Stomach (tissue), 9 donors: ENCODE results near the gene IL1RAPL2. TPM values are rescaled to one million over a fixed set of nuclear protein-coding genes. Genes with fewer than 3 reads are reported as not detected.
A peak's percentile ranks its signal among the peaks of the same experiment; 100 is the strongest.

Experiments used
- DNase-seq, 2 donors: peaks; one replicate each; pipeline versions ENCODE4 v3.0.0 to v3.0.0-alpha.2; 2013 to 2019
- H3K27ac ChIP-seq, 5 donors: fragments of 200-600 bp in 4 of 5; sonication (generic) in 4 of 5; one replicate each; pipeline ENCODE4 v1.5.1; 2013 to 2019; ENCODE audit warnings: mild to moderate bottlenecking in 1 of 5, moderate library complexity in 1 of 5
- H3K27me3 ChIP-seq, 3 donors: fragments of 200-600 bp; sonication (generic); one replicate each; pipeline ENCODE4 v1.5.1; 2017 to 2019; ENCODE audit warnings: mixed run types in 1 of 3
- H3K36me3 ChIP-seq, 4 donors: fragments of 200-600 bp; sonication (generic); 1 replicate in 3 of 4; 2 replicates in 1 of 4; pipeline ENCODE4 v1.5.1; 2016 to 2019
- H3K4me1 ChIP-seq, 4 donors: fragments of 200-600 bp; sonication (generic); one replicate each; pipeline ENCODE4 v1.5.1; 2016 to 2019
- H3K4me3 ChIP-seq, 4 donors: fragments of 200-600 bp; sonication (generic) in 3 of 4; one replicate each; pipeline ENCODE4 v1.5.1; 2016 to 2019; ENCODE audit warnings: mild to moderate bottlenecking in 1 of 4
- H3K9me3 ChIP-seq, 4 donors: fragments of 200-600 bp; sonication (generic); one replicate each; pipeline ENCODE4 v1.5.1; 2016 to 2019
- EP300 ChIP-seq: sonication (generic); formaldehyde crosslinking; IDR thresholded peaks from one replicate; pipeline ENCODE4 v1.6.1; 2017; ENCODE audit warnings: antibody characterized with exemption
- POLR2A ChIP-seq, 4 donors: fragments of 450-650 bp; IDR thresholded peaks; one replicate each; pipeline ENCODE4 v1.6.1; 2016; ENCODE audit warnings: antibody characterized with exemption in 4 of 4, control low read depth in 2 of 4, mild to moderate bottlenecking in 1 of 4, moderate library complexity in 1 of 4
- POLR2AphosphoS5 ChIP-seq, 3 donors: sonication (generic); formaldehyde crosslinking; IDR thresholded peaks; one replicate each; pipeline ENCODE4 v1.6.1; 2016; ENCODE audit warnings: antibody characterized with exemption in 3 of 3
- WGBS, 5 donors: extraction: QIAGEN DNeasy Blood & Tissue Kit in 3 of 5; methylation state at CpG; one replicate each; pipeline versions ENCODE4 v1.1.5 to v1.1.7; 2013 to 2018; 5-methylcytosine and 5-hydroxymethylcytosine counted together
- intact Hi-C: fragments of 100-400 bp; cut with DNase I; formaldehyde crosslinking; loops from one replicate; pipeline ENCODE4 v1.15.1; 2023; ENCODE audit warnings: low total_unique reads
- polyA plus RNA-seq, 3 donors: library from polyadenylated mRNA; stranded (reverse); fragments of 200-250 nt; gene quantifications; one replicate each; pipeline ENCODE4 v1.2.3, GENCODE V29; 2013
- total RNA-seq, 5 donors: library from RNA; depleted of rRNA; stranded (reverse); fragments of >200 nt; gene quantifications; one replicate each; pipeline versions ENCODE4 v1.1.0 to v1.2.3, GENCODE V29; 2014 to 2016
- TF ChIP-seq, protein P1 (sequence below), 7 experiments: fragments of 450-650 bp in 4 of 7; fragments of 200-600 bp in 3 of 7; sonication (generic) in 3 of 7; IDR thresholded peaks; one replicate each; pipeline ENCODE4 v1.5.1; 2016 to 2019; ENCODE audit warnings: antibody characterized with exemption in 7 of 7, control low read depth in 2 of 7, mild to moderate bottlenecking in 1 of 7
- donor health status: healthy with polysubstance abuse.
- donor health status: Bipolar disorder and iron deficiency.
- donor health status: healthy.

The IL1RAPL2 gene
- total and polyA plus RNA-seq, 8 donors = 1.1 TPM; not detected in 7

GRCh38 chrX:105179644-105180043 is 613.6 kb downstream of the IL1RAPL2 start:
- intact Hi-C loops = no loop called here
- peaks cover 0 to 17% (median 6%) of the 10 kb centered on the region in 4 donors for H3K9me3 ChIP-seq
- TF ChIP-seq, protein P1, sequence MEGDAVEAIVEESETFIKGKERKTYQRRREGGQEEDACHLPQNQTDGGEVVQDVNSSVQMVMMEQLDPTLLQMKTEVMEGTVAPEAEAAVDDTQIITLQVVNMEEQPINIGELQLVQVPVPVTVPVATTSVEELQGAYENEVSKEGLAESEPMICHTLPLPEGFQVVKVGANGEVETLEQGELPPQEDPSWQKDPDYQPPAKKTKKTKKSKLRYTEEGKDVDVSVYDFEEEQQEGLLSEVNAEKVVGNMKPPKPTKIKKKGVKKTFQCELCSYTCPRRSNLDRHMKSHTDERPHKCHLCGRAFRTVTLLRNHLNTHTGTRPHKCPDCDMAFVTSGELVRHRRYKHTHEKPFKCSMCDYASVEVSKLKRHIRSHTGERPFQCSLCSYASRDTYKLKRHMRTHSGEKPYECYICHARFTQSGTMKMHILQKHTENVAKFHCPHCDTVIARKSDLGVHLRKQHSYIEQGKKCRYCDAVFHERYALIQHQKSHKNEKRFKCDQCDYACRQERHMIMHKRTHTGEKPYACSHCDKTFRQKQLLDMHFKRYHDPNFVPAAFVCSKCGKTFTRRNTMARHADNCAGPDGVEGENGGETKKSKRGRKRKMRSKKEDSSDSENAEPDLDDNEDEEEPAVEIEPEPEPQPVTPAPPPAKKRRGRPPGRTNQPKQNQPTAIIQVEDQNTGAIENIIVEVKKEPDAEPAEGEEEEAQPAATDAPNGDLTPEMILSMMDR (IDR thresholded peaks at IDR 0.05) = no peak
- no peak for TF ChIP-seq EP300
- no peak for TF ChIP-seq POLR2AphosphoS5 (IDR thresholded peaks at IDR 0.05)
- no peak for TF ChIP-seq POLR2A (IDR thresholded peaks at IDR 0.05)
- no peak overlapping the region for H3K4me3 ChIP-seq
- 76 to 93% (median 80%) methylated on average over 3 of the region's 3 CpGs for WGBS, 5 donors
- H3K27ac ChIP-seq = no peak overlapping the region
- H3K27me3 ChIP-seq = peaks cover 0 to 5% (median 0%) of the 10 kb centered on the region in 3 donors
- H3K36me3 ChIP-seq = no peaks in the 10 kb centered on the region
- no peak for DNase-seq
- H3K4me1 ChIP-seq = no peaks in the 10 kb centered on the region

- no peak for DNase-seq
- no peaks in the 10 kb centered on the region for H3K4me1 ChIP-seq
- no peak overlapping the region for H3K4me3 ChIP-seq
- TF ChIP-seq, protein P1 (IDR thresholded peaks at IDR 0.05) = no peak
- no peak for TF ChIP-seq POLR2A (IDR thresholded peaks at IDR 0.05)
- no peak for TF ChIP-seq EP300
- no peak for TF ChIP-seq POLR2AphosphoS5 (IDR thresholded peaks at IDR 0.05)
- H3K36me3 ChIP-seq = no peaks in the 10 kb centered on the region
- H3K9me3 ChIP-seq = no peaks in the 10 kb centered on the region
- H3K27me3 ChIP-seq = no peaks in the 10 kb centered on the region
- intact Hi-C loops = no loop called here
- H3K27ac ChIP-seq = no peak overlapping the region
- 76 to 96% (median 87%) methylated on average over 8 of the region's 8 CpGs for WGBS, 5 donors
These were observed 623.1 kb downstream of the IL1RAPL2 start for GRCh38 chrX:105189093-105189492.

DNA sequence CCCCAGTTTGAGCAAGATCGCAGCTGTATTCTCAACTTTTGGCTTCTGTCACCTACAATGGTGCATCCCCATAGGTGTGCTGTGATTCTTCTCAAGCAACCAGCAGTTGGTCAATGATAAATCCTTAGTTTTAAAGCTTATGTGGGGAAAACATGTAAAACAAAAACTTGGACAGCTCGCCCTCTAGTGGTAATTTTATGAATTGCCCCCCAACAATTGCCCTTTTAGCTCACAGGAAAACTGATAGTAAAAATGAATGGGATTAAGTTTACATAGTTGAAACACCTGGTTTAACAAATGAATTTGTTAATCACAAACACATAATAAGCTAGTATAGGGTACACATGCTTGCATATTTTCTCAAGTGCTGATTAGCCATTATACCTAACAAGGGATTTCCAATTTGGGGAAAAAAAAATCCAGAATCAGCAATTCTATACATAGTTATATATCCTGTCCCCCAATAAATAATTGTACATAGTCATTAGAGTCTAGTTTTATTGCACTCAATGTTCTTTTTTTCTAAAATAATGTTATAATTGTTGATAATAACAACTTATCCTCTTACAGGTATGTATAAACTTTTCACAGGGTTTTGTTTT is 624.4 kb downstream of the IL1RAPL2 start:
- WGBS, 5 donors = 0 to 8% (median 5%) methylated on average over 2 of the region's 2 CpGs
- intact Hi-C loops = no loop called here
- Histone ChIP-seq H3K36me3 (no peaks in the 10 kb centered on the region), H3K9me3 (no peaks in the 10 kb centered on the region), H3K4me3 (no peak overlapping the region), H3K27ac (no peak overlapping the region), H3K27me3 (no peaks in the 10 kb centered on the region), H3K4me1 (no peaks in the 10 kb centered on the region)
- TF ChIP-seq, protein P1 (IDR thresholded peaks at IDR 0.05) = peak in 5 of 7 experiments; percentile 41 to 92 (median 76)
- TF ChIP-seq POLR2AphosphoS5 (IDR thresholded peaks at IDR 0.05) = no peak
- peak in 1 of 2 donors; percentile 64 for DNase-seq

GRCh38 chrX:105191878-105192277 is 625.9 kb downstream of the IL1RAPL2 start:
- peak in 1 of 2 donors; percentile 23 for DNase-seq
- Histone ChIP-seq H3K4me3 (no peak overlapping the region), H3K36me3 (no peaks in the 10 kb centered on the region), H3K4me1 (no peaks in the 10 kb centered on the region), H3K27me3 (no peaks in the 10 kb centered on the region), H3K27ac (no peak overlapping the region), H3K9me3 (no peaks in the 10 kb centered on the region)
- TF ChIP-seq POLR2AphosphoS5 (IDR thresholded peaks at IDR 0.05) = no peak
- TF ChIP-seq, protein P1 (IDR thresholded peaks at IDR 0.05) = peak in 1 of 7 experiments; percentile 14
- 14 to 29% (median 20%) methylated on average over 1 to 2 of the region's 2 CpGs for WGBS, 5 donors
- intact Hi-C loops = no loop called here
